HG03139 (cell line): ENCODE measurements around the gene CDC42EP1.
"Not testable (repeated sequence)": the region's sequence is repeated elsewhere in the genome, so short reads cannot be mapped to it uniquely, and the experiment has no call there.

Source experiments
- ATAC-seq: cut with Tn5 transposase; IDR thresholded peaks from one replicate; pipeline ENCODE4 v1.9.1; 2021; ENCODE audit not compliant: unreplicated experiment

CDC42EP1 gene

GRCh38 chr22:37559901-37560607 lies at the start of gene CDC42EP1:
Gene CDC42EP1 (plus strand): TSS chr22:37560480. CDS start chr22:37566350, 5,870 bp downstream.
- ATAC-seq: no peak

GRCh38 chr22:37511395-37512104 lies 48.7 kb upstream of the CDC42EP1 start:
- no peak for ATAC-seq

GRCh38 chr22:37514526-37515051 lies 45.7 kb upstream of the CDC42EP1 start:
- ATAC-seq: no peak

- no peak for ATAC-seq
Measured at GRCh38 chr22:37515901-37516300, 44.4 kb upstream of the CDC42EP1 start.

GRCh38 chr22:37516456-37516855 lies 43.8 kb upstream of the CDC42EP1 start:
- no peak for ATAC-seq

- no peak for ATAC-seq
Measured at GRCh38 chr22:37517826-37518450, 42.3 kb upstream of the CDC42EP1 start.

- no peak for ATAC-seq
Measured at GRCh38 chr22:37518509-37519267, 41.6 kb upstream of the CDC42EP1 start.

GRCh38 chr22:37519268-37520195 lies 40.7 kb upstream of the CDC42EP1 start, which contains the start of gene CARD10:
Gene CARD10 (minus strand): TSS chr22:37519415. CDS start chr22:37519200, 215 bp downstream.
- no peak for ATAC-seq

GRCh38 chr22:37520776-37521191 lies 39.5 kb upstream of the CDC42EP1 start:
- ATAC-seq: no peak

- no peak for ATAC-seq
Measured at GRCh38 chr22:37521236-37521739, 39.0 kb upstream of the CDC42EP1 start.

- ATAC-seq: no peak
Measured at GRCh38 chr22:37522482-37522881, 37.8 kb upstream of the CDC42EP1 start.

GRCh38 chr22:37525073-37525745 lies 35.1 kb upstream of the CDC42EP1 start:
- ATAC-seq: no peak

- no peak for ATAC-seq
Measured at GRCh38 chr22:37525746-37526350, 34.4 kb upstream of the CDC42EP1 start.

GRCh38 chr22:37526376-37526775 lies 33.9 kb upstream of the CDC42EP1 start:
- no peak for ATAC-seq

GRCh38 chr22:37527081-37527752 lies 33.1 kb upstream of the CDC42EP1 start:
- ATAC-seq: not testable (repeated sequence)

- ATAC-seq: not testable (repeated sequence)
Measured at GRCh38 chr22:37527952-37528351, 32.3 kb upstream of the CDC42EP1 start.

- no peak for ATAC-seq
Measured at GRCh38 chr22:37529652-37530345, 30.5 kb upstream of the CDC42EP1 start.
